CD4-positive, alpha-beta memory T cell (primary cell): Measurements from ENCODE around the gene ZNF695. TPM values are rescaled to one million over a fixed set of nuclear protein-coding genes. Genes with fewer than 3 reads are reported as not detected.
A peak's percentile ranks its signal among the peaks of the same experiment; 100 is the strongest.
"Not testable (repeated sequence)": the region's sequence is repeated elsewhere in the genome, so short reads cannot be mapped to it uniquely, and the experiment has no call there.

ENCODE experiments used
- CTCF ChIA-PET: fragments of 350-600 bp; sonication (Branson Sonifier 250); formaldehyde crosslinking; loops from one replicate; lab custom pipeline; 2021; ENCODE audit warnings: inconsistent platforms; ENCODE audit not compliant: partially characterized antibody; lab: Charles Lee
- POLR2A ChIA-PET: fragments of 350-600 bp; sonication (Branson Sonifier 250); formaldehyde crosslinking; loops from one replicate; lab custom pipeline; 2021; ENCODE audit not compliant: partially characterized antibody; lab: Charles Lee
- DNase-seq, 5 donors: peaks; one replicate each; pipeline versions ENCODE4 v3.0.0 to v3.0.0-alpha.2; 2020 to 2022; ENCODE audit warnings: mixed read lengths in 1 of 5
- H3K27ac ChIP-seq: one replicate; pipeline ENCODE4 v1.7.0; 2013; ENCODE audit warnings: low read depth, low read length
- H3K27me3 ChIP-seq: 2 replicates; pipeline ENCODE4 v1.7.0; 2013; ENCODE audit warnings: mild to moderate bottlenecking, low read length, moderate library complexity; ENCODE audit not compliant: insufficient read depth
- H3K36me3 ChIP-seq: 2 replicates; pipeline ENCODE4 v1.7.0; 2013; ENCODE audit warnings: mild to moderate bottlenecking, low read length, moderate library complexity; ENCODE audit not compliant: insufficient read depth
- H3K4me1 ChIP-seq: 2 replicates; pipeline ENCODE4 v1.7.0; 2013; ENCODE audit warnings: mild to moderate bottlenecking, low read length, moderate library complexity; ENCODE audit not compliant: insufficient read depth
- H3K4me3 ChIP-seq, 2 donors: one replicate each; pipeline ENCODE4 v1.7.0; 2013; ENCODE audit warnings: low read length in 2 of 2, mild to moderate bottlenecking in 1 of 2
- H3K9me3 ChIP-seq, 2 donors: one replicate each; pipeline ENCODE4 v1.7.0; 2013; ENCODE audit warnings: low read length in 2 of 2, control low read depth in 1 of 2; ENCODE audit not compliant: control insufficient read depth in 1 of 2
- H3K27ac Mint-ChIP-seq, 7 donors: one replicate each; pipeline ENCODE4 v1.8.0; 2020 to 2021; ENCODE audit warnings: mixed read lengths in 7 of 7, mild to moderate bottlenecking in 6 of 7, inconsistent platforms in 3 of 7, moderate library complexity in 3 of 7
- H3K27me3 Mint-ChIP-seq, 2 donors: one replicate each; pipeline ENCODE4 v1.8.0; 2020 to 2021; ENCODE audit warnings: mixed read lengths in 2 of 2
- H3K36me3 Mint-ChIP-seq, 2 donors: one replicate each; pipeline ENCODE4 v1.8.0; 2020 to 2021; ENCODE audit warnings: mixed read lengths in 2 of 2, inconsistent platforms in 1 of 2, mild to moderate bottlenecking in 1 of 2
- H3K4me1 Mint-ChIP-seq, 4 donors: one replicate each; pipeline ENCODE4 v1.8.0; 2020 to 2021; ENCODE audit warnings: mixed read lengths in 4 of 4, mild to moderate bottlenecking in 1 of 4
- H3K4me3 Mint-ChIP-seq, 8 donors: one replicate each; pipeline ENCODE4 v1.8.0; 2020 to 2021; ENCODE audit warnings: mixed read lengths in 8 of 8, mild to moderate bottlenecking in 7 of 8, moderate library complexity in 6 of 8, inconsistent platforms in 3 of 8
- H3K9me3 Mint-ChIP-seq, 8 donors: one replicate each; pipeline ENCODE4 v1.8.0; 2020 to 2021; ENCODE audit warnings: mixed read lengths in 8 of 8, mild to moderate bottlenecking in 5 of 8, inconsistent platforms in 3 of 8, moderate library complexity in 1 of 8
- intact Hi-C: fragments of 100-400 bp; cut with micrococcal nuclease; formaldehyde crosslinking; loops from one replicate; pipeline ENCODE4 v1.15.1; 2023
- polyA plus RNA-seq, 2 donors: library from polyadenylated mRNA; unstranded; fragments of 300-500 nt; fragmentation: Illumina TruSeq; gene quantifications; one replicate each; pipeline ENCODE4 v1.2.3, GENCODE V29; 2021
- total RNA-seq, 2 experiments: library from RNA; stranded (reverse); gene quantifications; one replicate each; pipeline ENCODE4 v1.2.3, GENCODE V29; 2021

The ZNF695 gene
- total and polyA plus RNA-seq, 4 experiments from 2014 or later: not detected

GRCh38 chr1:247032306-247032705 is 24.4 kb upstream of the ZNF695 start:
- H3K4me3 Mint-ChIP-seq, H3K27me3 ChIP-seq, H3K36me3 ChIP-seq, H3K4me1 Mint-ChIP-seq, H3K4me1 ChIP-seq, H3K27me3 Mint-ChIP-seq, H3K27ac ChIP-seq, POLR2A ChIA-PET, DNase-seq, intact Hi-C loops, CTCF ChIA-PET, H3K27ac Mint-ChIP-seq, H3K4me3 ChIP-seq: not testable (repeated sequence)
- Mint-ChIP-seq H3K9me3 (peaks cover 3 to 88% (median 71%) of the 10 kb centered on the region in 8 donors), H3K36me3 (peaks cover 30 to 40% of the 10 kb centered on the region in 2 donors)
- peaks cover 0 to 27% of the 10 kb centered on the region in 2 donors for H3K9me3 ChIP-seq

DNA sequence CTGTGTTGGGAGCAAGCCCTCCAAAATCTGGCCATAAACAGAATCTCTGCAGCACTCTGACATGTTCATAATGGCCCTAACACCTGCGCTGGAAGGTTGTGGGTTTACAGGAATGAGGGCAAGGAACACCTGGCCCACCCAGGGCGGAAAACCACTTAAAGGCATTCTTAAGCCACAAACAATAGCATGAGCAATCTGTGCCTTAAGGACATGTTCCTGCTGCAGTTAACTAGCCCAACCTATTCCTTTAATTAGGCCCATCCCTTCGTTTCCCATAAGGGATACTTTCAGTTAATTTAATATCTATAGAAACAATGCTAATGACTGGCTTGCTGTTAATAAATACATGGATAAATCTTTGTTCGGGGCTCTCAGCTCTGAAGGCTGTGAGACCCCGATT is 16.8 kb upstream of the ZNF695 start:
- POLR2A ChIA-PET, DNase-seq, H3K4me3 Mint-ChIP-seq: not testable (repeated sequence)

DNA sequence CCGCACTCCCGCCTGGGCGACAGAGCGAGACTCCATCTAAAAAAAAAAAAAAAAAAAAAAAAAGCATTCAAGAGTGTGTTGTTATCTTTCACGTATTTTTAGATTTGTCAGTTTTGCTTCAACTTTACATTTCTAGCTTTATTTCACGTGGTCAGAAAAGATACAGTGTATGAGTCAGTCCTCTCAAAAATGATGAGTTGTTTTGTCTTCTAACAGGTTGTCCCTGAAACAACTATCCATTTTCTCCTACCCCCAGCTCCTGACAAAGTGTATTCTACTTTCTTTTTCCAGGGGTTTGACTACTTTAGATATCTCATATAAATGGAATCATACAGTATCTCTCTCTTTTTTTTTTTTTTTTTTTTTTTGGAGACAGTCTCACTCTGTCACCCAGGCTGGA is 5.5 kb upstream of the ZNF695 start:
- H3K36me3 ChIP-seq: no peaks in the 10 kb centered on the region
- ChIA-PET POLR2A (no interaction called here), CTCF (no interaction called here)
- intact Hi-C loops: no loop called here
- Mint-ChIP-seq H3K4me1 (peaks cover 0 to 1% (median 0%) of the 10 kb centered on the region in 4 donors), H3K27me3 (peaks cover 3 to 7% of the 10 kb centered on the region in 2 donors), H3K27ac (no peak overlapping the region), H3K36me3 (peaks cover 6 to 9% of the 10 kb centered on the region in 2 donors), H3K9me3 (peaks cover 0 to 48% (median 31%) of the 10 kb centered on the region in 8 donors), H3K4me3 (no peak overlapping the region)
- H3K27me3 ChIP-seq: peaks cover under 1% of the 10 kb centered on the region
- no peaks in the 10 kb centered on the region for H3K4me1 ChIP-seq
- no peak overlapping the region for H3K4me3 ChIP-seq
- no peak overlapping the region for H3K27ac ChIP-seq
- H3K9me3 ChIP-seq: no peaks in the 10 kb centered on the region
- DNase-seq: no peak

More for the DNA sequence above, 16.8 kb upstream of the ZNF695 start:
- H3K4me1 ChIP-seq, H3K4me1 Mint-ChIP-seq, H3K27me3 ChIP-seq, H3K9me3 ChIP-seq, CTCF ChIA-PET, H3K4me3 ChIP-seq, H3K27ac ChIP-seq, intact Hi-C loops, H3K36me3 ChIP-seq, H3K27ac Mint-ChIP-seq, H3K27me3 Mint-ChIP-seq: not testable (repeated sequence)
- H3K36me3 Mint-ChIP-seq: peaks cover 4 to 11% of the 10 kb centered on the region in 2 donors
- peaks cover 0 to 91% (median 66%) of the 10 kb centered on the region in 8 donors for H3K9me3 Mint-ChIP-seq

- Mint-ChIP-seq H3K4me3 (peak overlapping the region in 6 of 8 donors; percentile 36 to 78 (median 70)), H3K4me1 (peaks cover 2 to 14% (median 3%) of the 10 kb centered on the region in 4 donors), H3K27me3 (peaks cover 18 to 26% of the 10 kb centered on the region in 2 donors), H3K9me3 (peaks cover 0 to 71% (median 47%) of the 10 kb centered on the region in 8 donors), H3K27ac (no peak overlapping the region), H3K36me3 (peaks cover 10 to 13% of the 10 kb centered on the region in 2 donors)
- POLR2A ChIA-PET: no interaction called here
- intact Hi-C loops: no loop called here
- no peaks in the 10 kb centered on the region for H3K36me3 ChIP-seq
- CTCF ChIA-PET: no interaction called here
- H3K27ac ChIP-seq: no peak overlapping the region
- no peak overlapping the region for H3K4me3 ChIP-seq
- H3K4me1 ChIP-seq: peaks cover 6% of the 10 kb centered on the region
- DNase-seq: no peak
- H3K27me3 ChIP-seq: peaks cover 8% of the 10 kb centered on the region
- no peaks in the 10 kb centered on the region for H3K9me3 ChIP-seq
Measured at GRCh38 chr1:247008406-247008799, 546 bp upstream of the ZNF695 start.

DNA sequence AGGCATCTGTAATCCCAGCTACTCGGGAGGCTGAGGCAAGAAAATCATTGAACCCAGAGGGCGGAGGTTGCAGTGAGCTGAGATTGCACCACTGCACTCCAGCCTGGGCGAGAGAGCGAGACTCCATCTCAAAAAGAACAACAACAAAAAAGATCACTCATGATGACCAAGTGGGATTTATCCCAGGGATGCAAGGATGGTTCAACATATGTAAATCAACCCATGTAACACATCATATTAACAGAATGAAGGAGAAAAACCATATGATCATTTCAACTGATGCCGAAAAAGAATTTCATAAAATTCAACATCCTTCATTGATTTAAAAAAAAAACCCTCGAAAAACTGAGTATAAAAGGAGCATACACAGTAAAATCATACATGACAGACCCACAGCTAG is 3.8 kb downstream of the ZNF695 start:
- H3K9me3 ChIP-seq, CTCF ChIA-PET, H3K4me3 Mint-ChIP-seq, POLR2A ChIA-PET, DNase-seq, H3K27me3 ChIP-seq, H3K27ac Mint-ChIP-seq, H3K27ac ChIP-seq, H3K4me3 ChIP-seq, intact Hi-C loops, H3K36me3 ChIP-seq, H3K4me1 ChIP-seq: not testable (repeated sequence)
- peaks cover 2 to 14% (median 3%) of the 10 kb centered on the region in 4 donors for H3K4me1 Mint-ChIP-seq
- peaks cover 25 to 38% of the 10 kb centered on the region in 2 donors for H3K27me3 Mint-ChIP-seq
- H3K36me3 Mint-ChIP-seq: peaks cover 14 to 18% of the 10 kb centered on the region in 2 donors
- peaks cover 4 to 87% (median 58%) of the 10 kb centered on the region in 8 donors for H3K9me3 Mint-ChIP-seq

GRCh38 chr1:246989901-246990300 is 18.0 kb downstream of the ZNF695 start:
- Mint-ChIP-seq H3K27me3 (no peaks in the 10 kb centered on the region), H3K9me3 (peaks cover 8 to 98% (median 89%) of the 10 kb centered on the region in 8 donors), H3K27ac (peak overlapping the region in 1 of 7 donors; percentile 30), H3K4me3 (peak overlapping the region in 1 of 8 donors; percentile 26), H3K4me1 (no peaks in the 10 kb centered on the region), H3K36me3 (peaks cover 20 to 30% of the 10 kb centered on the region in 2 donors)
- no peak overlapping the region for H3K27ac ChIP-seq
- no peak for DNase-seq
- CTCF ChIA-PET: no interaction called here
- H3K9me3 ChIP-seq: peaks cover 0 to 37% of the 10 kb centered on the region in 2 donors
- no peaks in the 10 kb centered on the region for H3K27me3 ChIP-seq
- H3K4me1 ChIP-seq: no peaks in the 10 kb centered on the region
- intact Hi-C loops: no loop called here
- no peak overlapping the region for H3K4me3 ChIP-seq
- no peaks in the 10 kb centered on the region for H3K36me3 ChIP-seq
- POLR2A ChIA-PET: no interaction called here

DNA sequence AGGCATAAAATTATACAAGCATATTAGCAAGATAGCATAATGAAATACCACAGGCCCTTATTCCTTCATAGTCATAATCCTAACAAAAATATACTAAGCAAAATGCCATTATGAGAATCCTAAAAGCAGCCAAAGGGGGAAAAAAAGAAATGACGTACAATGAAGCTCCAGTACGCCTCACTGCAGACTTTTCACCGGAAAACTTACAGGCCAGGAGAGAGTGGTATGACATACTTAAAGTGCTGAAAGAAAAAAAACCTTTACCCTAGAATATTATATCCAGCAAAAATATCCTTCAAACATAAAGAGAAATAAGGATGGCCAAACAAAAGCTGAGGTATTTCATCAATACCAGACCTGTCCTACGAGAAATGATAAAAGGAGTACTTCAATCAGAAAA is 19.5 kb downstream of the ZNF695 start:
- CTCF ChIA-PET: no interaction called here
- no peaks in the 10 kb centered on the region for H3K27me3 ChIP-seq
- H3K4me3 ChIP-seq: no peak overlapping the region
- no peak overlapping the region for H3K27ac ChIP-seq
- peaks cover 8 to 98% (median 93%) of the 10 kb centered on the region in 8 donors for H3K9me3 Mint-ChIP-seq
- POLR2A ChIA-PET: no interaction called here
- H3K27me3 Mint-ChIP-seq: no peaks in the 10 kb centered on the region
- no peaks in the 10 kb centered on the region for H3K4me1 ChIP-seq
- H3K4me3 Mint-ChIP-seq: no peak overlapping the region
- no peaks in the 10 kb centered on the region for H3K36me3 ChIP-seq
- peak overlapping the region in 1 of 7 donors; percentile 6 for H3K27ac Mint-ChIP-seq
- H3K9me3 ChIP-seq: peaks cover 0 to 44% of the 10 kb centered on the region in 2 donors
- DNase-seq: no peak
- no peaks in the 10 kb centered on the region for H3K4me1 Mint-ChIP-seq
- intact Hi-C loops: no loop called here
- peaks cover 23 to 34% of the 10 kb centered on the region in 2 donors for H3K36me3 Mint-ChIP-seq
